GM21723 (cell line): ENCODE results near the gene NUDT16.
"Not testable (repeated sequence)": the region's sequence is repeated elsewhere in the genome, so short reads cannot be mapped to it uniquely, and the experiment has no call there.

Source experiments
- ATAC-seq: cut with Tn5 transposase; IDR thresholded peaks from one replicate; pipeline ENCODE4 v1.9.1; 2021; ENCODE audit warnings: mild to moderate bottlenecking, moderate library complexity; ENCODE audit not compliant: unreplicated experiment

NUDT16 gene

GRCh38 chr3:131381445-131382291, at the start of gene NUDT16:
TSS of gene NUDT16 (plus strand) at chr3:131381774. CDS start at chr3:131381805, 31 bp downstream.
- ATAC-seq = peak; percentile 99

GRCh38 chr3:131338948-131339640, 42.5 kb upstream of the NUDT16 start:
- no peak for ATAC-seq

GRCh38 chr3:131341761-131342160, 39.8 kb upstream of the NUDT16 start:
- ATAC-seq = no peak

- no peak for ATAC-seq
Observed at GRCh38 chr3:131348911-131349310, 32.7 kb upstream of the NUDT16 start.

GRCh38 chr3:131349454-131349853, 32.1 kb upstream of the NUDT16 start:
- ATAC-seq = no peak

GRCh38 chr3:131349946-131350347, 31.6 kb upstream of the NUDT16 start:
- no peak for ATAC-seq

- ATAC-seq = no peak
Observed at GRCh38 chr3:131350506-131350905, 31.1 kb upstream of the NUDT16 start.

GRCh38 chr3:131353016-131353877, 28.3 kb upstream of the NUDT16 start:
- no peak for ATAC-seq

- ATAC-seq = no peak
Observed at GRCh38 chr3:131353986-131354385, 27.6 kb upstream of the NUDT16 start.

GRCh38 chr3:131356006-131356595, 25.5 kb upstream of the NUDT16 start:
- no peak for ATAC-seq

GRCh38 chr3:131357275-131357674, 24.3 kb upstream of the NUDT16 start:
- no peak for ATAC-seq

GRCh38 chr3:131360191-131360755, 21.3 kb upstream of the NUDT16 start:
- ATAC-seq = no peak

GRCh38 chr3:131361066-131361463, 20.5 kb upstream of the NUDT16 start:
- ATAC-seq = not testable (repeated sequence)

GRCh38 chr3:131361464-131362421, 19.8 kb upstream of the NUDT16 start:
- ATAC-seq = peak; percentile 99

- ATAC-seq = no peak
Observed at GRCh38 chr3:131363275-131363674, 18.3 kb upstream of the NUDT16 start.

GRCh38 chr3:131370935-131371687, 10.5 kb upstream of the NUDT16 start:
- no peak for ATAC-seq

- no peak for ATAC-seq
Observed at GRCh38 chr3:131371688-131372066, 9.9 kb upstream of the NUDT16 start.

- ATAC-seq = no peak
Observed at GRCh38 chr3:131374741-131375140, 6.8 kb upstream of the NUDT16 start.
